NCI-H524 (cell line): ENCODE results near the gene ARL17A.
"Not testable (repeated sequence)": the region's sequence is repeated elsewhere in the genome, so short reads cannot be mapped to it uniquely, and the experiment has no call there.

Experiments
- DNase-seq, 2 experiments: peaks; one replicate each; lab custom pipeline; 2025; lab: John Stamatoyannopoulos, UW

Gene ARL17A

GRCh38 chr17:46579083-46580075, at the start of gene ARL17A:
Gene ARL17A (minus strand): TSS chr17:46579691. CDS start chr17:46576322, 3,369 bp downstream.
- not testable (repeated sequence) for DNase-seq

DNA sequence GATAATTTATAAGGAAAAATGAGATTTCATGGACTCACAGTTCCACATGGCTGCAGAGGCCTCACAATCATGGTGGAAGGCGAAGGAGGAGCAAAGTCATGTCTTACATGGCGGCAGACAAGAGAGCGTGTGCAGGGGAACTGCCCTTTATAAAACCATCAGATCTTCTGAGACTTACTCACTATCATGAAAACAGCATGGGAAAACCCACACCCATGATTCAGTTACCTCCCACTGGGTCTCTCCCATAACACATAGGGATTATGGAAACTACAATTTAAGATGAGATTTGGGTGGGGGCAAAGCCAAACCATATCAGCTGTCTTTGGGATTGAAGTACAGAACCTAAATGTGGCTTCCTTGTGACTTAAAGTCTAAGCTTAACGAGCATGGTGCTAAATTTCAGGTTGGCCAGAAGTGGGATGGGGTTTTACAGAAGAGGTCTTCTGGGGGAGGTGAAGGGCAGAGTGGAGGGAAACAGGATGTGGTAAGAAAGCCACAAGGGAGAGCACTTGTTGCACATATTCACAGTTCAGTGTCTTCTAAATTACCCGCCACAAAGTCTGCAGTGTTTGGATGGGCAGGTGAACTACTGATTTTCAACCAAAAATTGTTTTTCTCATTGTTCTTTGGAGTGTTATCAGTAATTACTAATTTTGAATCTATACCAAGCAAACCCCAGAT, 49.4 kb upstream of the ARL17A start:
- not testable (repeated sequence) for DNase-seq

- DNase-seq, result not testable (repeated sequence)
Measured at GRCh38 chr17:46627452-46627851, 48.0 kb upstream of the ARL17A start.

DNA sequence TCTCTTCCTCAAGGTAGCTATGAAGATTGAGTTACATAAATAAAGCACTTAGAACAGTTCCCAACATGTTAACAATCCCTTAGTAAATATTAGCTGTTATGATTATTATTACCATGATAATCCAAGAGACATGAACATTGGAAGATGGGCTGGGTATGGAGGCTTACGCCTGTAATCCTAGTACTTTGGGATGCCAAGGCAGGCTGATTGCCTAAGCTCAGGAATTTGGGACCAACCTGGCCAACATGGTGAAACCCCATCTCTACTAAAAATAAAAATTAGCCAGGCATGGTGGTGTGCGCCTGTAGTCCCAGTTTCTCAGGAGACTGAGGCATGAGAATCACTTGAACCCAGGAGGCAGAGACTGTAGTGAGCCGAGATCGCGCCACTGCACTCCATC, 45.2 kb upstream of the ARL17A start:
- not testable (repeated sequence) for DNase-seq

DNA sequence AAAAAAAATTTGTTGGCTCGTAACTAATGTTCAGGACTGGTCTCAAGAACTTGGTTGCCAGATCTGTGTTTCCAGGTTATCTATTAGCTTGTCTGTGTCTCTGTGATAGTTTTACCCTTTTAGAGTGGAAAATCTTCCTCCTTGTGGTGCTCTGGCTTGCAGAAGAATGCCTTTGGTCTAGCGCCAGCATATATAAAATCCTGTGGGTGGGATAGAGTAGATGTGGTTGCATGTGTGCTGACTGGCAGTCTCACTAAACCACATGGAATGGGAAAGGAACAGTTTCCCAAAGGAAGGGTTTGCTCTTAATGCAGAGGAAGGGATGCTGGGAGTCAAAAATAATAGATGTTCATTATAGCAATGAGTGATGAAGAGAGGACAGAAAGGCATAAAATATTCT, 44.3 kb upstream of the ARL17A start:
- DNase-seq, result not testable (repeated sequence)

DNA sequence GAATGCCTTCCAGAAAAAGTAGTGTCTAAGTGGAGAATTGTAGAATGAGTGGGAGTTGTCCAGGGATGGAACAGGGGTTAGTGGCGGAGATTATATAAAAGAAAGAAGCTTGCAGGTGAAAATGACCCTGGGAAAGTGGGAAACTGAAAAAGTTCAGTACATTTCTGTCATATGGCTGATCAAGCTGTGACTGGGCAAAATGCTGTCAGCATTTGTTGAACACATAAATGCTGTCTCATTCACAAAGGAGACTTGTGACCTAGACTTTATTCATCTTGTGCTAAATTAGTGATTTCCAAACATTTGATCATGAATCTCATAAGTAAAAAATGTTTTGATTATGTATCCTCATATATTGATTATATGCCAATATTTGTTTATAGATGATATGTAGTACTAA, 39.5 kb upstream of the ARL17A start:
- DNase-seq, result not testable (repeated sequence)

DNA sequence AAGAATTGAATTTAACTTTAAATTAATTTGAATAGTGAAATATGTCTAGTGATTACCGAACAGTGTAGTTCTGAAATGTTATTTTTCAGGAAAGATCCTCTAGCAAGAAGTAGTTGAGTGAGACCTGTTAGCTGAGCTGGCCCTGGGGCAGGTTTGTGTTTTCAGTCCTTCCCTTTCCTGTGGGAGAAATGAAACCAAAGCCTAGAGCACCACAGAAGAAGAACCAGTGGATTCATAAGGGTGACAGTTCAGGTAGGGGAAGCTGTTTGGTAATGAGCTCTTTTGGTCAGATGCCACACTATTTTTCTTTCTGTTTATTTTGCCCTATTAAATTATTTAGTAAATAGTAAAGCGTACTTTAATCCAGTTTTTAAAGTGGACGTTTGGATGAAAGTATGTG, 37.6 kb upstream of the ARL17A start:
- not testable (repeated sequence) for DNase-seq

GRCh38 chr17:46613876-46614275, 34.4 kb upstream of the ARL17A start:
- DNase-seq, result not testable (repeated sequence)

- DNase-seq, result not testable (repeated sequence)
Measured at GRCh38 chr17:46611304-46611703, 31.8 kb upstream of the ARL17A start.

GRCh38 chr17:46603125-46603524, 23.6 kb upstream of the ARL17A start:
- DNase-seq, result not testable (repeated sequence)

DNA sequence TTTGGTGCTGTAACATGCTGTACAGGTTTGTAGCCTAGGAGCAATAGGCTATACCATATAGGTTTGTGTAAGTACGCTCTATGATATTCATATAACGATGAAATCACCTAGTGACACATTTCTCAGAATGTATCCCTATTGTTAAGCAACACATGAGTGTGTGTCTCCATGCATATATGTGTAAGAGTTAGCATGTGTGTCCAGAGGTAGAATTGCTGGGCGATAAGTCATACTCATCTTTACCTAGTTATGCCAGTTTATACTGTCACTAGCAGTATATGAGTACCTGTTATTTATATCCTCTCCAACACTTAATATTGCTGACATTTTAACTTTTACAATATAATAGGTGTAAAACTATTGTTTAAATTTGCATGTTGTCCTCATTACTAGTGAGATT, 21.3 kb upstream of the ARL17A start:
- DNase-seq, result not testable (repeated sequence)

- not testable (repeated sequence) for DNase-seq
Measured at GRCh38 chr17:46598344-46598931, 18.9 kb upstream of the ARL17A start.

DNA sequence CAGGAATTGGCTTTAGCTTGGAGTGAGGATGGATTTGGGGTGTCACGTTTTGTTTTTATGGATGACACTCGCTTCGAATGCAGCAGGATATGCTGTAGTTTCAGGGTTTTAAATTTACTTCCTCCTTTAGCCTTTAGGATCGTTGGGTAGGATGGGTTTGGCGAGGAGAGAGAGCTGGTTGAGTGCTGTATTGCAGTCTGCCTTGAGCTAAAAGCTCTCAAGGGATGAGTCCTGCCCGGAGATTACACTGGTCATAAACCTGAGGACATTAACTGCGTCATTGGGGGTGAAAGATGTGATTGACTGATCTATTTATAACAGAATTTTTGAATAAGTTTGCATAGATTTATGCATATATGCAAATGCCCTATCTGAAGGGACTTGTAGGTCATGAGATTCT, 11.8 kb upstream of the ARL17A start:
- DNase-seq, result not testable (repeated sequence)

GRCh38 chr17:46590157-46591146, 11.0 kb upstream of the ARL17A start, which contains the start of gene NSF:
Gene NSF (plus strand): TSS chr17:46590669. CDS start chr17:46590776, 107 bp downstream.
- not testable (repeated sequence) for DNase-seq

DNA sequence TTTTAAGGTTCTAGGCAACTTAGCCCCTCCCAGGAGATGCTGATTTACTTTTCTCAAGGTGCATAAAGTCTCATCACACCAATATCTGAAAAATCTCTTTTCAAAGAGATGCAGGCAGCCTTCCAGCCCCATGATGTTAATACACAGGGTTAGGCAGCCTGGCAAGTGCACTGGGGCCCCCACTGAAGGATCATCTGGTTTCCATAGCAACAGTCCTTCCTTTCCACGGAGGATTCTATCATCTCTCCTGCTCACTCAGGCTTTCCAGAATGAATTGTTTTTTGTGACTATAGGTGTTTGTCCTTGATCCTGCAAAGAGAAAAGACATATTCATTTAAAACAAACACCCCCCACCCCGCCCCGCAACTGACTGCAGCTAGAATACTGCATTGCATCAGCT, 6.0 kb upstream of the ARL17A start:
- DNase-seq, result not testable (repeated sequence)

DNA sequence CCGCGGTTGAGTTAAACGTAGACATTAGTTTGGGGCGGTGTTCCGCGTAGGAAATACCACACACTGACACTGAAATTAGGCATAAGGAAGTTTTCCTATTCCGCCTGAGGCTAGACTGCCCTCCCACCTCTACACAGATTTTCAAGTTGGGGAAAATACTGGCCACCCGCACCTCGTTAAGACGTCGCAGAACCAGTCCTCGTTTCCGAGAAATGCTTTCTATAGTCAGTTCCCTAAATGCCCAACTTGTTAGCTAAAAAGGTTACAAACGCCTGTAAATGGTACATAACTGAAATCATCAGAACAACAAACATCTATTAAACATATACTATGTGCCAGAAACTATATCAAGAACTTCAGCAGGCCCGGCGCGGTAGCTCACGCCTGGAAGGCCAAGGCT, 591 bp upstream of the ARL17A start:
- DNase-seq, result not testable (repeated sequence)

DNA sequence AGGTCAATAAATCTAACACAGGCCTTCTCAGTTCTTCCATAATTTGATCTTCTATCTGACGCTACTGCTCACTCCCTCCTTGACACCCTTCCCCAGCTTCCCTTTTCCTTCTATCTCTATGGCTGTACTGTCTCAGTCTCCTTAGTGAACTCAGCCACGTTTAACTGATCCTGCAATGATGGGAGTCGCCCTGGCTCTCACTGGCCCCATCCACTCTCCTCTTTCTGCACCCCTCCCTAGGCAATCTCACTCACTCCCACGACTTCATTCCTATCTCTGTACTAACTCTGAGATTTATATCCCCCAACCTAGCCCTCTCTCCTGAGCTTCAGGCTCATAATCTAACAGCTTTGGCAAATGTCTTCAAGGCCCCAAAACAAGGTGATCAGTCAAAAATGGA, 7.7 kb downstream of the ARL17A start:
- DNase-seq, result not testable (repeated sequence)

- DNase-seq, result not testable (repeated sequence)
Measured at GRCh38 chr17:46566980-46567379, 12.5 kb downstream of the ARL17A start.

DNA sequence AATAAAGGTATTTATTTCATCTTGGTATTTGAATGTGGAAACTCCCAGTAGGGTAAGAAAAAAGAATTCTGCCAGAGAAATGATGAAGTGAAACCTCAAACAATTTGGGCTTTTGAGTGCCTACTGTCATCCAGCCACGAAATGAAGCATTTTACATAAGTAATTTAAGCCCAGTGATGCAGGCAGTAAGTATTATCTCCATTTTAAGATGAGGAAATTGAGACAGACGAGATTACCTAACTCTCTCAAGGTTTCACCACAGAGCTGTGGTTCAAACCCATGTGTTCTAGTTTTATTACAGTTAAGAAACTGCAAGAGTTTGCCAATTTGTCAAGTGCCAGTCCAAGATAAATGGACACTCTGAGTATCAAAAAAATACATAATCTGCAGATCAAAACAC, 13.2 kb downstream of the ARL17A start:
- DNase-seq, result not testable (repeated sequence)

GRCh38 chr17:46560048-46560447, 19.4 kb downstream of the ARL17A start:
- not testable (repeated sequence) for DNase-seq

DNA sequence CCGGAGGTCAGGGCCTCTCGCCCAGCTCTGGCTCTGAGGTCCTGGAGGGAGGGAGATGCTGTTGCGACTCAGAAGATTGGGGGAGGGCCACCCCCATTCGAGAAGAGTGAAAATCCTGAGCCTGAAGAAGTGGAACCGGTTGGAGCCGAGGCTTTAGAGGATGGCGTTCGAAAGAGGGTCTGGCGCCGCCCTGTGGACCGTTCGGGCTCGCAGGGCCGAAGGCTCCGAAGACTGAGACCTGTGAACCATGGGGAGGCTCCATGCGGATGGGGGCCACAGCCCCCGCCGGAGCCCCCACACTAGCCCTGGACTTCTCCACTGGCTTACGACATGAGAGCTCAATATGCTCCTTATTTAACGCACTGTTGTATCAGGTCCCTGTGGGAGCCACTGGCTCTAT, 20.3 kb downstream of the ARL17A start:
- not testable (repeated sequence) for DNase-seq
